ENCODE results near the gene KCND3. TPM values are rescaled to one million over a fixed set of nuclear protein-coding genes. Genes with fewer than 3 reads are reported as not detected.

KCND3 gene
- total and polyA plus RNA-seq, 2 donors from 2014 or later = 1.2 to 12.6 TPM

DNA sequence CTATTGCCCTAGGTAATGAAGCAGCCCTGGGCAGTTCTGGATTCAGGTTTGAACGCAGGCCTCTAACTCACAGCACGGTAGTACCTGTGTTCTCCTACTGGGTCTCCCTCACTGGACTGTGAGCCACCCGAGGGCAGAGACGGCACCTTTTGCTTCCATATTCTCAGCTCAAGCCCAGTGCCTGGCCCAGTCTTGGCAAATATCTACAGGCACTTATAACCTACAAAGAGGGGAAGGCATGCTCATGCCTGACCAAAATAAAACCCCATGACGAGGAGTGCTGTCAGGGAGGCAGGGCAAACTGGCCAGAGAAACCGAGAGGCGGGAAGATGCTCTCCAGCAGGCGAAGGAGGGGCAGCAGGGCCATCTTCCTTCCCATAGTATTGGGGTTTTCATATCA is 142.6 kb downstream of the KCND3 start:
- Histone ChIP-seq H3K4me1 (ENCODE audit: control insufficient read depth in 2 of 3, insufficient read depth in 2 of 3, low read depth in 1 of 3, low read length in 3 of 3) (no peaks in the 10 kb centered on the region), H3K9ac (ENCODE audit: low read length in 3 of 3) (no peak overlapping the region), H3K9me3 (ENCODE audit: control insufficient read depth in 2 of 3, insufficient read depth in 1 of 3, low read length in 3 of 3) (no peaks in the 10 kb centered on the region), H3K36me3 (ENCODE audit: control insufficient read depth in 2 of 3, insufficient read depth in 3 of 3, low read length in 3 of 3) (no peaks in the 10 kb centered on the region), H3K27me3 (ENCODE audit: control insufficient read depth, insufficient read depth, low read length) (no peaks in the 10 kb centered on the region), H3K27ac (ENCODE audit: low read depth in 2 of 2, low read length in 2 of 2) (no peak overlapping the region), H3K4me3 (ENCODE audit: low read length in 3 of 3) (no peak overlapping the region)
- FAIRE-seq = no peak
- intact Hi-C loops (cut with DNase I) = no loop called here
- DNase-seq = no peak
- TF ChIP-seq, protein P1, sequence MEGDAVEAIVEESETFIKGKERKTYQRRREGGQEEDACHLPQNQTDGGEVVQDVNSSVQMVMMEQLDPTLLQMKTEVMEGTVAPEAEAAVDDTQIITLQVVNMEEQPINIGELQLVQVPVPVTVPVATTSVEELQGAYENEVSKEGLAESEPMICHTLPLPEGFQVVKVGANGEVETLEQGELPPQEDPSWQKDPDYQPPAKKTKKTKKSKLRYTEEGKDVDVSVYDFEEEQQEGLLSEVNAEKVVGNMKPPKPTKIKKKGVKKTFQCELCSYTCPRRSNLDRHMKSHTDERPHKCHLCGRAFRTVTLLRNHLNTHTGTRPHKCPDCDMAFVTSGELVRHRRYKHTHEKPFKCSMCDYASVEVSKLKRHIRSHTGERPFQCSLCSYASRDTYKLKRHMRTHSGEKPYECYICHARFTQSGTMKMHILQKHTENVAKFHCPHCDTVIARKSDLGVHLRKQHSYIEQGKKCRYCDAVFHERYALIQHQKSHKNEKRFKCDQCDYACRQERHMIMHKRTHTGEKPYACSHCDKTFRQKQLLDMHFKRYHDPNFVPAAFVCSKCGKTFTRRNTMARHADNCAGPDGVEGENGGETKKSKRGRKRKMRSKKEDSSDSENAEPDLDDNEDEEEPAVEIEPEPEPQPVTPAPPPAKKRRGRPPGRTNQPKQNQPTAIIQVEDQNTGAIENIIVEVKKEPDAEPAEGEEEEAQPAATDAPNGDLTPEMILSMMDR (IDR thresholded peaks at IDR 0.05; ENCODE audit: borderline replicate concordance, extremely low read depth, insufficient read depth) = no peak

DNA sequence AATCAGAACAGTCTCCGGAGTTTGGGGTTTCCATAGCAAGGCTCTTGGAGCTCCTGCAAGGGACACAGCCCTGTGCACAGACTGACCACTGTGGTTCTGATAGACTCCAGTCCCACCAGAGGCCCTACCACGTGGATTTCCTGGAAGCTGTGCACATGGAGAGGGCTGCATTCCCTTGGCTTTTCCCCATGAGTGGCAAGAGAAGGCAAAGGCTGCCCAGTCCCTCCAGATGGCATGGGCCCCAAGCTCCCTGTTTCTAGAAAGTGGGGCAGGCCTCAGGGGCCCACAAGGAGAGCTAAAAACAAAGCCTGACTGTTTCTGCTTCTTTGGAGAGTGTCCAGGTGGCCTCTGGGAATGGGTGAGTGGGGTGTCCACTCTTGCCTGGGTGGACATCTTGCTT is 146.3 kb downstream of the KCND3 start:
- no peak for FAIRE-seq
- H3K9ac ChIP-seq (ENCODE audit: low read length in 3 of 3) = no peak overlapping the region
- no peak for DNase-seq
- no peaks in the 10 kb centered on the region for H3K36me3 ChIP-seq (ENCODE audit: control insufficient read depth in 2 of 3, insufficient read depth in 3 of 3, low read length in 3 of 3)
- no peaks in the 10 kb centered on the region for H3K9me3 ChIP-seq (ENCODE audit: control insufficient read depth in 2 of 3, insufficient read depth in 1 of 3, low read length in 3 of 3)
- H3K4me3 ChIP-seq (ENCODE audit: low read length in 3 of 3) = no peak overlapping the region
- H3K4me1 ChIP-seq (ENCODE audit: control insufficient read depth in 2 of 3, insufficient read depth in 2 of 3, low read depth in 1 of 3, low read length in 3 of 3) = no peaks in the 10 kb centered on the region
- TF ChIP-seq, protein P1 (IDR thresholded peaks at IDR 0.05; ENCODE audit: borderline replicate concordance, extremely low read depth, insufficient read depth) = no peak
- no peaks in the 10 kb centered on the region for H3K27me3 ChIP-seq (ENCODE audit: control insufficient read depth, insufficient read depth, low read length)
- intact Hi-C loops (cut with DNase I) = no loop called here
- no peak overlapping the region for H3K27ac ChIP-seq (ENCODE audit: low read depth in 2 of 2, low read length in 2 of 2)

DNA sequence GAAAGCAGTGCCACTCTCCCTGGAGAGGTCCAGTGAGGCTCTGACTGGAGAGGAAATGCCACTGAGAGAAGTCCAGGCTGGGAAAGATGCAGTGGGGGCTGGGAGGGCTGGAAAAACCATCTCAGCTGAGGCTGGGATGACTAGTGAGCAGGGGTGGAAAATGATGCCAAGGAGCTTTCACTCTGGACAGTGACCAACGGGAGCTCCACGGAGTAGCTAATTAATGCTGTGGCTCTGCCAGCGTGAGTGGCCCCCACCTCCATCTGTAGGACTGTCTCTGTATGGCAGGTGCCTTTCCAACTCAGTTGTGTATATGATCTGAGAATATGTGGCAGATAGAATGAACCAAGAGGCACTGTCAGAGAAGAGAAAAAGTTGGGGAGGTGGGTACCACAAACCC is 147.1 kb downstream of the KCND3 start:
- Histone ChIP-seq H3K27me3 (ENCODE audit: control insufficient read depth, insufficient read depth, low read length) (no peaks in the 10 kb centered on the region), H3K36me3 (ENCODE audit: control insufficient read depth in 2 of 3, insufficient read depth in 3 of 3, low read length in 3 of 3) (no peaks in the 10 kb centered on the region), H3K4me3 (ENCODE audit: low read length in 3 of 3) (no peak overlapping the region), H3K27ac (ENCODE audit: low read depth in 2 of 2, low read length in 2 of 2) (no peak overlapping the region), H3K9me3 (ENCODE audit: control insufficient read depth in 2 of 3, insufficient read depth in 1 of 3, low read length in 3 of 3) (no peaks in the 10 kb centered on the region), H3K4me1 (ENCODE audit: control insufficient read depth in 2 of 3, insufficient read depth in 2 of 3, low read depth in 1 of 3, low read length in 3 of 3) (no peaks in the 10 kb centered on the region), H3K9ac (ENCODE audit: low read length in 3 of 3) (no peak overlapping the region)
- FAIRE-seq = no peak
- intact Hi-C loops (cut with DNase I) = no loop called here
- TF ChIP-seq, protein P1 (IDR thresholded peaks at IDR 0.05; ENCODE audit: borderline replicate concordance, extremely low read depth, insufficient read depth) = no peak
- DNase-seq = no peak

DNA sequence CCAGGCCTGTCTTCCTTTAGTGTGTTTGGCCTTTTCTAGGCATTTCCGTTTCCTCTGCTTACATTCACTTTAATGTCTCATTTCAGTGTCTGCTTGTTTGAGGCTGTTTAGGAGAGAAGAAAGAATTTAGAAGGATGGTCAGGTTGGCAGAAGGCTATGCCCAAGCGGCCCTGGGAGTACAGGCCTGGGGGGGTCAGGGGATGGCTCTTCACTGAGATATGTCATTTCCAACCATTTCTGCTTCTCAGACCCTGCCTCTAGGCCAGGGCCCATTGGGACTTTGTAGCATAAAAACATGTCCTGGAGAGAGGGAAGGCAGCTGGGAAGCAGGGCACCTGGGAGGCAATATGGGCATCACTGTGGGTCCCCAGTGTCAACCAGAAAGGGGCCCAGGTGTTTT is 147.7 kb downstream of the KCND3 start:
- DNase-seq = no peak

More for the DNA sequence above, 147.7 kb downstream of the KCND3 start:
- Histone ChIP-seq H3K27me3 (ENCODE audit: control insufficient read depth, insufficient read depth, low read length) (no peaks in the 10 kb centered on the region), H3K4me3 (ENCODE audit: low read length in 3 of 3) (no peak overlapping the region), H3K9ac (ENCODE audit: low read length in 3 of 3) (no peak overlapping the region), H3K4me1 (ENCODE audit: control insufficient read depth in 2 of 3, insufficient read depth in 2 of 3, low read depth in 1 of 3, low read length in 3 of 3) (no peaks in the 10 kb centered on the region), H3K27ac (ENCODE audit: low read depth in 2 of 2, low read length in 2 of 2) (no peak overlapping the region), H3K36me3 (ENCODE audit: control insufficient read depth in 2 of 3, insufficient read depth in 3 of 3, low read length in 3 of 3) (no peaks in the 10 kb centered on the region), H3K9me3 (ENCODE audit: control insufficient read depth in 2 of 3, insufficient read depth in 1 of 3, low read length in 3 of 3) (no peaks in the 10 kb centered on the region)
- TF ChIP-seq, protein P1 (IDR thresholded peaks at IDR 0.05; ENCODE audit: borderline replicate concordance, extremely low read depth, insufficient read depth) = no peak
- FAIRE-seq = no peak
- intact Hi-C loops (cut with DNase I) = no loop called here

Measured in kidney (tissue), 14 donors.